Measurements from ENCODE around the gene HAUS6. TPM values are rescaled to one million over a fixed set of nuclear protein-coding genes. Genes with fewer than 3 reads are reported as not detected.

The HAUS6 gene
- total and polyA plus RNA-seq, 2 donors (not counting 1 experiment from before 2014, with no cell fraction given), result 4.1 to 13.5 TPM

GRCh38 chr9:19032406-19032805 lies 70.3 kb downstream of the HAUS6 start:
- Histone ChIP-seq H4K20me1 (ENCODE audit: control insufficient read depth, insufficient read depth, low read length, poor library complexity, severe bottlenecking) (no peaks in the 10 kb centered on the region), H3K27ac (ENCODE audit: low read length in 2 of 2) (no peak overlapping the region), H3K79me2 (ENCODE audit: control insufficient read depth, insufficient read depth, low read length) (no peaks in the 10 kb centered on the region), H3K36me3 (replicated peaks in 1 of 2; ENCODE audit: control extremely low read depth in 1 of 2, control insufficient read depth in 1 of 2, extremely low read depth in 1 of 2, insufficient read depth in 2 of 2, low read length in 1 of 2) (no peaks in the 10 kb centered on the region), H3K4me1 (ENCODE audit: control insufficient read depth in 2 of 2, insufficient read depth in 2 of 2, low read length in 2 of 2) (no peaks in the 10 kb centered on the region), H2AFZ (ENCODE audit: insufficient read depth, low read depth, low read length, poor library complexity, severe bottlenecking) (no peak overlapping the region), H3K27me3 (replicated peaks in 1 of 4; ENCODE audit: control extremely low read depth in 1 of 4, control insufficient read depth in 3 of 4, insufficient read depth in 4 of 4, low read length in 3 of 4) (no peaks in the 10 kb centered on the region), H3K4me3 (ENCODE audit: control extremely low read depth in 1 of 5, extremely low read depth in 1 of 5, insufficient read depth in 1 of 5, low read depth in 2 of 5, low read length in 4 of 5) (no peak overlapping the region), H3K9ac (ENCODE audit: low read length) (no peak overlapping the region), H3K4me2 (replicated peaks; ENCODE audit: low read depth, low read length, poor library complexity, severe bottlenecking) (no peak overlapping the region), H3K9me3 (ENCODE audit: control extremely low read depth in 1 of 3, control insufficient read depth in 2 of 3, insufficient read depth in 1 of 3, low read length in 2 of 3) (no peaks in the 10 kb centered on the region)
- ChIA-PET POLR2A (no interaction called here), CTCF (no interaction called here)
- no peak for TF ChIP-seq EZH2 (IDR thresholded peaks at IDR 0.05; ENCODE audit: borderline replicate concordance, insufficient read depth, low read depth, low read length, poor library complexity, severe bottlenecking)
- TF ChIP-seq, protein P1, sequence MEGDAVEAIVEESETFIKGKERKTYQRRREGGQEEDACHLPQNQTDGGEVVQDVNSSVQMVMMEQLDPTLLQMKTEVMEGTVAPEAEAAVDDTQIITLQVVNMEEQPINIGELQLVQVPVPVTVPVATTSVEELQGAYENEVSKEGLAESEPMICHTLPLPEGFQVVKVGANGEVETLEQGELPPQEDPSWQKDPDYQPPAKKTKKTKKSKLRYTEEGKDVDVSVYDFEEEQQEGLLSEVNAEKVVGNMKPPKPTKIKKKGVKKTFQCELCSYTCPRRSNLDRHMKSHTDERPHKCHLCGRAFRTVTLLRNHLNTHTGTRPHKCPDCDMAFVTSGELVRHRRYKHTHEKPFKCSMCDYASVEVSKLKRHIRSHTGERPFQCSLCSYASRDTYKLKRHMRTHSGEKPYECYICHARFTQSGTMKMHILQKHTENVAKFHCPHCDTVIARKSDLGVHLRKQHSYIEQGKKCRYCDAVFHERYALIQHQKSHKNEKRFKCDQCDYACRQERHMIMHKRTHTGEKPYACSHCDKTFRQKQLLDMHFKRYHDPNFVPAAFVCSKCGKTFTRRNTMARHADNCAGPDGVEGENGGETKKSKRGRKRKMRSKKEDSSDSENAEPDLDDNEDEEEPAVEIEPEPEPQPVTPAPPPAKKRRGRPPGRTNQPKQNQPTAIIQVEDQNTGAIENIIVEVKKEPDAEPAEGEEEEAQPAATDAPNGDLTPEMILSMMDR (IDR thresholded peaks at IDR 0.05), result no peak
- intact Hi-C loops (cut with micrococcal nuclease), result no loop called here
- Mint-ChIP-seq H3K27me3 (peaks cover 20% of the 10 kb centered on the region), H3K4me1 (no peaks in the 10 kb centered on the region), H3K9me3 (ENCODE audit: insufficient read depth) (no peaks in the 10 kb centered on the region), H3K27ac (no peak overlapping the region), H3K4me3 (no peak overlapping the region)
- no peak for ATAC-seq (ENCODE audit: low read depth)
- WGBS (ENCODE audit: insufficient coverage), result 89% methylated on average over 14 of the region's 14 CpGs
- DNase-seq, result no peak

- H3K4me1 ChIP-seq (ENCODE audit: control insufficient read depth in 2 of 2, insufficient read depth in 2 of 2, low read length in 2 of 2), result no peaks in the 10 kb centered on the region
- no peak overlapping the region for H3K27ac ChIP-seq (ENCODE audit: low read length in 2 of 2)
- no peak for ATAC-seq (ENCODE audit: low read depth)
- H3K9me3 Mint-ChIP-seq (ENCODE audit: insufficient read depth), result no peaks in the 10 kb centered on the region
- no peak overlapping the region for H3K4me3 ChIP-seq (ENCODE audit: control extremely low read depth in 1 of 5, extremely low read depth in 1 of 5, insufficient read depth in 1 of 5, low read depth in 2 of 5, low read length in 4 of 5)
- H3K27me3 Mint-ChIP-seq, result peaks cover 20% of the 10 kb centered on the region
- no peak overlapping the region for H2AFZ ChIP-seq (ENCODE audit: insufficient read depth, low read depth, low read length, poor library complexity, severe bottlenecking)
- CTCF ChIA-PET, result no interaction called here
- POLR2A ChIA-PET, result no interaction called here
- no peaks in the 10 kb centered on the region for H4K20me1 ChIP-seq (ENCODE audit: control insufficient read depth, insufficient read depth, low read length, poor library complexity, severe bottlenecking)
- no peaks in the 10 kb centered on the region for H3K9me3 ChIP-seq (ENCODE audit: control extremely low read depth in 1 of 3, control insufficient read depth in 2 of 3, insufficient read depth in 1 of 3, low read length in 2 of 3)
- no peak overlapping the region for H3K9ac ChIP-seq (ENCODE audit: low read length)
- H3K27ac Mint-ChIP-seq, result no peak overlapping the region
- TF ChIP-seq, protein P1 (IDR thresholded peaks at IDR 0.05), result no peak
- no peak for TF ChIP-seq EZH2 (IDR thresholded peaks at IDR 0.05; ENCODE audit: borderline replicate concordance, insufficient read depth, low read depth, low read length, poor library complexity, severe bottlenecking)
- no peak overlapping the region for H3K4me3 Mint-ChIP-seq
- intact Hi-C loops (cut with micrococcal nuclease), result no loop called here
- no CpG with 5 or more reads among the region's 1 CpG for WGBS (ENCODE audit: insufficient coverage)
- H3K36me3 ChIP-seq (replicated peaks in 1 of 2; ENCODE audit: control extremely low read depth in 1 of 2, control insufficient read depth in 1 of 2, extremely low read depth in 1 of 2, insufficient read depth in 2 of 2, low read length in 1 of 2), result no peaks in the 10 kb centered on the region
- no peak for DNase-seq
- no peaks in the 10 kb centered on the region for H3K4me1 Mint-ChIP-seq
- H3K4me2 ChIP-seq (replicated peaks; ENCODE audit: low read depth, low read length, poor library complexity, severe bottlenecking), result no peak overlapping the region
- no peaks in the 10 kb centered on the region for H3K27me3 ChIP-seq (replicated peaks in 1 of 4; ENCODE audit: control extremely low read depth in 1 of 4, control insufficient read depth in 3 of 4, insufficient read depth in 4 of 4, low read length in 3 of 4)
- H3K79me2 ChIP-seq (ENCODE audit: control insufficient read depth, insufficient read depth, low read length), result no peaks in the 10 kb centered on the region
These were observed 71.8 kb downstream of the HAUS6 start for GRCh38 chr9:19030899-19031298.

Measured in B cell (primary cell).